ENCODE measurements around the gene ARHGAP27. TPM values are rescaled to one million over a fixed set of nuclear protein-coding genes. Genes with fewer than 3 reads are reported as not detected.

ARHGAP27 gene
- total RNA-seq, 1 donor from 2014 or later: 155 TPM

DNA sequence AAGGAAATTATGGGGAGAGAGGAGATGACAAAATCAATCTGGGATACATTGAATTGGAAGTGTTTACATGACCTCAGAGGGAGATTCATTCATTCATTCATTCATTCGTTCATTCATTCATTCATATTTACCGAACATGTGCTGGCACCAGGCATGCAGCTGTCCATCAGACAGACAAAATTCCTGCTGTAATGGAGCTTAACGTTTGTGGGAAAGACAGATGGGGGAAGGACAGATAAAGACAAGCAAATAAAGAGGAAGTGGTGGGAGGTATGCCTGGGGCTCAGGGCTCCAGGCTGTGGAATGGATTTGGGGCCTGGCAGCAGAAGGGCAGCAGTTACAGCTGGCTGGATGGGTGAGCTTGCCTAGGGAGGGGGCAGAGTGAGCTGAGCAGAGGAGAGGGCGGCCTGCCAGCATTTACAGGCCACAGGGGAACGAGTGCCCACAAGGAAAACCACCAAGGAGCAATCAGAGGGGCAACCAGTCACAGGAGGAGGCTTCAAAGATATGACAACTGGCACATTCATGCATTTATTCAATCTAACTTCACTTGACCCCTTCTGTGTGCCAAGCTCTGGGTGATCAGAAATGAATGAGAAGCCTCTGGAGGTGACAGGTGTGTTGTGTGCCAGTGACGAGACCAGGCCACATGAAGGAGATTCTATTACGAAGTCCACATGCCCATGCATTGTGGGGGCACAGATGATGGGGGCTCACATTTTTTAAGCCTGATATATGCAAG is 48.5 kb downstream of the ARHGAP27 start:
- no peaks in the 10 kb centered on the region for H3K4me1 Mint-ChIP-seq (ENCODE audit: unreplicated experiment)
- no peaks in the 10 kb centered on the region for H3K36me3 Mint-ChIP-seq (ENCODE audit: low read depth, unreplicated experiment)
- TF ChIP-seq, protein P1, sequence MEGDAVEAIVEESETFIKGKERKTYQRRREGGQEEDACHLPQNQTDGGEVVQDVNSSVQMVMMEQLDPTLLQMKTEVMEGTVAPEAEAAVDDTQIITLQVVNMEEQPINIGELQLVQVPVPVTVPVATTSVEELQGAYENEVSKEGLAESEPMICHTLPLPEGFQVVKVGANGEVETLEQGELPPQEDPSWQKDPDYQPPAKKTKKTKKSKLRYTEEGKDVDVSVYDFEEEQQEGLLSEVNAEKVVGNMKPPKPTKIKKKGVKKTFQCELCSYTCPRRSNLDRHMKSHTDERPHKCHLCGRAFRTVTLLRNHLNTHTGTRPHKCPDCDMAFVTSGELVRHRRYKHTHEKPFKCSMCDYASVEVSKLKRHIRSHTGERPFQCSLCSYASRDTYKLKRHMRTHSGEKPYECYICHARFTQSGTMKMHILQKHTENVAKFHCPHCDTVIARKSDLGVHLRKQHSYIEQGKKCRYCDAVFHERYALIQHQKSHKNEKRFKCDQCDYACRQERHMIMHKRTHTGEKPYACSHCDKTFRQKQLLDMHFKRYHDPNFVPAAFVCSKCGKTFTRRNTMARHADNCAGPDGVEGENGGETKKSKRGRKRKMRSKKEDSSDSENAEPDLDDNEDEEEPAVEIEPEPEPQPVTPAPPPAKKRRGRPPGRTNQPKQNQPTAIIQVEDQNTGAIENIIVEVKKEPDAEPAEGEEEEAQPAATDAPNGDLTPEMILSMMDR (IDR thresholded peaks at IDR 0.05; ENCODE audit: unreplicated experiment): no peak
- peaks cover 3% of the 10 kb centered on the region for H3K9me3 Mint-ChIP-seq (ENCODE audit: unreplicated experiment)
- H3K27ac Mint-ChIP-seq (ENCODE audit: unreplicated experiment): peak overlapping the region; percentile 46
- H3K4me3 Mint-ChIP-seq (ENCODE audit: unreplicated experiment): peak overlapping the region; percentile 3
- DNase-seq (ENCODE audit: low spot score): no peak
- peaks cover 17% of the 10 kb centered on the region for H3K27me3 Mint-ChIP-seq (ENCODE audit: unreplicated experiment)

DNA sequence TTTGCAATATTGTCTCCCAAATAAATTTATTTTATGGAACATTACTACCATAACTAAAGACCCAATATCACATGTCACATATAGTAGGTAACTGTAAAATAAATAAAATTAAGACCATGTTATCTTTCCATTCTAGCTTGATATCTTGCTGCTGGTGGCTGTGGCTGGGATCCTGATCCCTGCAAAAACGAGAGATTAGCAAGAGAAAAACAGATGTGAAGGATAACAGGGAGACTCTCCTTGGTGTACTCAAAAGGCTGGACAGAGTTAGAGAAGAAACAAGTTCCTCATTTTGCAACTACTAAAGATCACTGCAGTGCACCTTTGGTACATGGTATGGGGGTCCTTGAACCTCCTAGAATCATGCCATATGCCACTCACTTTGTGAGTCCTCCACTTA is 49.7 kb downstream of the ARHGAP27 start:
- Mint-ChIP-seq H3K36me3 (ENCODE audit: low read depth, unreplicated experiment) (no peaks in the 10 kb centered on the region), H3K4me1 (ENCODE audit: unreplicated experiment) (no peaks in the 10 kb centered on the region), H3K27me3 (ENCODE audit: unreplicated experiment) (peaks cover 12% of the 10 kb centered on the region), H3K4me3 (ENCODE audit: unreplicated experiment) (no peak overlapping the region), H3K27ac (ENCODE audit: unreplicated experiment) (no peak overlapping the region), H3K9me3 (ENCODE audit: unreplicated experiment) (no peaks in the 10 kb centered on the region)
- TF ChIP-seq, protein P1 (IDR thresholded peaks at IDR 0.05; ENCODE audit: unreplicated experiment): no peak
- no peak for DNase-seq (ENCODE audit: low spot score)

DNA sequence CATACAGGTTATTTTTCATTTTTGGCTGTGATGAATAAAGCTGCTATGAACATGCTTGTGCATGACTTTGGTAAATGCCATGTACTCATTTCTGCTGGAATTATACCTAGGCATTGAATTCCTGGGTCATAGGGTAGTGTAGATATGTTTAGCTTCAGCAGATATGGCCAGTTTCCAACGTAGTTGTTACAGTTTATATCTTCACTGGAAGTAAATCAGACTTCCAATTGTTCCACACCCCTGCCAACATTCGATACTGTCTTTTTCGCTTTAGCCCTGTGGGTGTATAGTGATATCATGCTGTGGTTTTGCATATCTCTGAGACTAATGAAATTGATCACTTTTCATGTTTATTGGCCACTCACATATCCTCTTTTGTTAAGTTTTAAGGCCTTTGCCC is 50.4 kb downstream of the ARHGAP27 start:
- Mint-ChIP-seq H3K36me3 (ENCODE audit: low read depth, unreplicated experiment) (no peaks in the 10 kb centered on the region), H3K9me3 (ENCODE audit: unreplicated experiment) (no peaks in the 10 kb centered on the region), H3K4me1 (ENCODE audit: unreplicated experiment) (no peaks in the 10 kb centered on the region), H3K27me3 (ENCODE audit: unreplicated experiment) (peaks cover 12% of the 10 kb centered on the region), H3K4me3 (ENCODE audit: unreplicated experiment) (no peak overlapping the region), H3K27ac (ENCODE audit: unreplicated experiment) (no peak overlapping the region)
- DNase-seq (ENCODE audit: low spot score): no peak
- TF ChIP-seq, protein P1 (IDR thresholded peaks at IDR 0.05; ENCODE audit: unreplicated experiment): no peak

DNA sequence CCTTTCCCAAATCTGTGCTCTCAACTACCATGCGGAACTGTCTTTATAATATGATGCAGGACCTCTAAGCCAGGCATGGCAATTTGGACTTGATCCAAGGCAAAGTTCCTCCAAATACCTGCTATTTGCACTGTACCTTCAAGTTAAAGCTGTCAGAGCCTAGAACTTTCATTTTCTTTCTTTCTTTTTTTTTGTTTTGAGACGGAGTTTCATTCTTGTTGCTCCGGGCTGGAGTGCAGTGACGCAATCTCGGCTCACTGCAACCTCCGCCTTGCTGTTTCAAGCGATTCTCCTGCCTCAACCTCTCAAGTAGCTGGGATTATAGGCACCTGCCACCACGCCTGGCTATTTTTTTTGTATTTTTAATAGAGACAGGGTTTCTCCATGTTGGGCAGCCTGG is 51.7 kb downstream of the ARHGAP27 start:
- TF ChIP-seq, protein P1 (IDR thresholded peaks at IDR 0.05; ENCODE audit: unreplicated experiment): no peak
- Mint-ChIP-seq H3K36me3 (ENCODE audit: low read depth, unreplicated experiment) (no peaks in the 10 kb centered on the region), H3K4me3 (ENCODE audit: unreplicated experiment) (no peak overlapping the region), H3K27me3 (ENCODE audit: unreplicated experiment) (peaks cover 12% of the 10 kb centered on the region), H3K27ac (ENCODE audit: unreplicated experiment) (no peak overlapping the region), H3K4me1 (ENCODE audit: unreplicated experiment) (peaks cover 7% of the 10 kb centered on the region), H3K9me3 (ENCODE audit: unreplicated experiment) (no peaks in the 10 kb centered on the region)
- DNase-seq (ENCODE audit: low spot score): no peak

DNA sequence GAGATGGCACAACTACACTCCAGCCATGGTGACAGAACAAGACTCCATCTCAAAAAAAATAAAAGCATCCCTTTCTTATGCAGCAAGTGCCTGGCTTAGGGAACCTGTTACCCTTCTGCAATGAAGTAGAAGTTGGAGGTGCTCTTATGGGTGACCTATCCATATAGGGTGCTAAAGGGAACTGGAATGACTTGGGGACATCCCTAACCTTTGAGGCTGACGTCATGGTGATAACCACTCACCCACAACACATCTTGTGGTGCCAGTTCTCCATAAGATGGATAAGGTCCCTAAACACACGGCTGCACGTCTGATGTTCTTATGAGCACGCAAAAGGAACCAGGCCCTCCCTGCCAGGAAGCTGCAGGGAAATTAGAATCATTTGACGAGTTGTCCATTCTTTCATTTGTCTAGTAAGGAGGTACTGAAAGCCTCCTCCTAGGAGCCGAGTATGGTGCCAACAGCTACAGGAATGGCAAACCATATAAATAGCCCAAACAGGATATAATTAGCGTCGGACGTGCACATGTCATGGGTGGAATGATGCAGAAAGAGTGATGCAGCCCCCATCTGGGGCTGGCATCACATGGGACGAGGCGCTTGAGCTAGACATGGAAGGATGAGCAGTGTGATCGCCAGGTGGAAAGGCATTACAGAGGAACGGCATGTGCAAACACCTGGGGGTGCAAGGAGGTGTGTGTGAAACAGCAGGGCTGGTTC is 52.5 kb downstream of the ARHGAP27 start:
- no peaks in the 10 kb centered on the region for H3K9me3 Mint-ChIP-seq (ENCODE audit: unreplicated experiment)
- H3K27me3 Mint-ChIP-seq (ENCODE audit: unreplicated experiment): peaks cover 14% of the 10 kb centered on the region
- TF ChIP-seq, protein P1 (IDR thresholded peaks at IDR 0.05; ENCODE audit: unreplicated experiment): no peak
- H3K36me3 Mint-ChIP-seq (ENCODE audit: low read depth, unreplicated experiment): no peaks in the 10 kb centered on the region
- H3K4me3 Mint-ChIP-seq (ENCODE audit: unreplicated experiment): no peak overlapping the region
- no peak overlapping the region for H3K27ac Mint-ChIP-seq (ENCODE audit: unreplicated experiment)
- no peak for DNase-seq (ENCODE audit: low spot score)
- H3K4me1 Mint-ChIP-seq (ENCODE audit: unreplicated experiment): peaks cover 11% of the 10 kb centered on the region

Data from endothelial cell (in vitro differentiated cells).